GM12873 (cell line): ENCODE measurements around the gene METTL15.

ENCODE experiments used
- TF ChIP-seq, protein P1 (sequence below): IDR thresholded peaks from 2 replicates; pipeline ENCODE4 v1.5.1; 2012; ENCODE audit warnings: low read depth, mild to moderate bottlenecking, moderate library complexity, low read length, control low read depth; ENCODE audit not compliant: insufficient read depth; ENCODE audit errors: missing control alignments

The METTL15 gene

GRCh38 chr11:28315440-28315839 lies 207.3 kb downstream of the METTL15 start:
- TF ChIP-seq, protein P1, sequence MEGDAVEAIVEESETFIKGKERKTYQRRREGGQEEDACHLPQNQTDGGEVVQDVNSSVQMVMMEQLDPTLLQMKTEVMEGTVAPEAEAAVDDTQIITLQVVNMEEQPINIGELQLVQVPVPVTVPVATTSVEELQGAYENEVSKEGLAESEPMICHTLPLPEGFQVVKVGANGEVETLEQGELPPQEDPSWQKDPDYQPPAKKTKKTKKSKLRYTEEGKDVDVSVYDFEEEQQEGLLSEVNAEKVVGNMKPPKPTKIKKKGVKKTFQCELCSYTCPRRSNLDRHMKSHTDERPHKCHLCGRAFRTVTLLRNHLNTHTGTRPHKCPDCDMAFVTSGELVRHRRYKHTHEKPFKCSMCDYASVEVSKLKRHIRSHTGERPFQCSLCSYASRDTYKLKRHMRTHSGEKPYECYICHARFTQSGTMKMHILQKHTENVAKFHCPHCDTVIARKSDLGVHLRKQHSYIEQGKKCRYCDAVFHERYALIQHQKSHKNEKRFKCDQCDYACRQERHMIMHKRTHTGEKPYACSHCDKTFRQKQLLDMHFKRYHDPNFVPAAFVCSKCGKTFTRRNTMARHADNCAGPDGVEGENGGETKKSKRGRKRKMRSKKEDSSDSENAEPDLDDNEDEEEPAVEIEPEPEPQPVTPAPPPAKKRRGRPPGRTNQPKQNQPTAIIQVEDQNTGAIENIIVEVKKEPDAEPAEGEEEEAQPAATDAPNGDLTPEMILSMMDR, result no peak

DNA sequence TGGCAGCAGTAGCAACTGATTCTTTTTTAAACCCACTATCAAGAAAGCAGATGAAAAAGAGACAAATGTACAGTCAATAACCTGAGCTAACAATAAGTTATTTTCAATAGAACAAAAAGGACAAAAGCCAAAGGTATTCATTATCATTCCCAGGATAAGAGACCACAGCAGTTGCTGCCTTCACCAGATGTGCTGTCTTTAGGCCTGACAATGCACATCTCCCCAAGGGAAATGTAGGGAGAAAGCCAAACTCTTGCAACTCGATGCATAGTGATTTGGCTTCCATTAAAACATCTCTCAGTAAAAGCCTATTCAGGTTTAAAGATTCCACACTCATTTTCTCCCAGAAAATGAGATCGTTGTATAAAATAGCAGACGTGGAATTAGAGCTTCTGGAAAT lies 210.7 kb downstream of the METTL15 start:
- TF ChIP-seq, protein P1, result no peak

GRCh38 chr11:28323621-28324020 lies 215.4 kb downstream of the METTL15 start:
- TF ChIP-seq, protein P1, result no peak

DNA sequence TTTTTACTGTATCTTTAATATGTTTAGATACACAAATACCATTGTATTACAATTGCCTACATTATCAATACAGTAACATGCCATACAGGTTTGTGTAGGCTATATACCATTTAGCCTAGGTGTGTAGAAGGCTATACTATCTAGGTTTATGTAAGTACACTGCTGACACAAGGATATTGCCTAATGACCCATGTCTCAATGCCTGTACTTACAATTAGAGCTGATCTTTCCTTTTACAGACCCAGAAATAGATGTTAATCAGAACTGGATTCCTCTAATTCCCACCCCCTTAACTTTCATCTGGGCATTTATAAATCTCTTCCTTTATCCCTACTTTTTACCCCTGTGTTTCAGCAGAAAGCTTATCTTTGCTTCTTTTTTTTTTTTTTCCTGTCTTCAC lies 229.5 kb downstream of the METTL15 start:
- TF ChIP-seq, protein P1, result no peak

DNA sequence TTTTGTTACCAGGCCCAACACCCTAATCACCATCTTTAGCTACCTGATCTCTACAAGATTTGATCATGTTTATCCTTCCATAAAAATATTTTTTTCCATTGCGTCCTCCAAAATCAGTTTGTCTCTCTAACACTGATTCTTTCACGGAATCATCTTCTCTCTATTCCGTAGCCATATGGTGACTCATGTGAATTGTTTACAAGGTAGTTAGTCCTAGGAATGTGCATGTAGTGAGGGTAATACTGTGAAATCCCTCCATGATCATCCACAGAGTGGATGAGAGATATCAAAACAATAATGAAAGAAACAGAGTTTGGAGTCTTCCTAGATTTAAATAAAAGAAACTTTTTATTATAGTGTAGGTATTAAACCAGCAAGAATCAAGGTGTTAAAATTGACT lies 230.2 kb downstream of the METTL15 start:
- TF ChIP-seq, protein P1, result no peak

DNA sequence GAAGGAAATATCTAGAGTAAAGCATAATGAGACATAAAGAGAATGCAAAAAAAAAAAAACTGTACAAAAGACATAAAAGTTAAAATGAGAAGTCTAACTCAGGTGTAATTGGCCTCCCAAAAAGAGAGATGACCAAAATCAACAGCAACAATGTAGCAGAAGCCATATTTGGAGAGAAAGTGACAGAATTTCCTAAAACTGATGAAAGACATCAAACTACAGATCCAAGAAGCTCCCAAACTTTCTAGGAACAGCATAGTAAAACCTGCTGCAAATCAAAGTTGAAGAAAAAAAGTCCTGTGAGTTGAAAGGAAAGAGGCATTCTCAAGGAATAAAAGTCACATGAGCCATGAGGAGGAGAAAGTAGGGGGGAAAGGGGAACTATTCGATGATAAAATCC lies 231.3 kb downstream of the METTL15 start:
- TF ChIP-seq, protein P1, result no peak

DNA sequence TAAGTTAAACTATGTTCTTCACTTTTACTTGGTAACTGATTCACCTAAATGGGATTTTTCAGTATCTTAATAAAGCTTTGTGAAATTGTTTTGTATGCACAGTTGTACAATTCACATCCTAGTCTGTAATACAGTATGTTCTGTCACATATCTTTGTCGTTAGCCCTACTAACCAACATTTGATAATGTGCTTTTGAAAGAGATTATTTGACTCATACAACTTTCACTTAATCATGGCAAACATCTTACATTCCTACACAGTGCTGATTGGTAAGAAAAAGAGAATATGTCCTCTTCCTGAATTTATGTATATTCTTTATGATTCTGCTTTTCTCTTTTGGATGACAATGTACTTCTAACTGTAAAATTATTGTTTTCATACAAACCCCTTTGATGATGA lies 234.5 kb downstream of the METTL15 start:
- TF ChIP-seq, protein P1, result no peak
